ENCODE results near the gene DSTN. TPM values are rescaled to one million over a fixed set of nuclear protein-coding genes. Genes with fewer than 3 reads are reported as not detected.

The DSTN gene
- total RNA-seq, result 463 TPM
- long read RNA-seq, transcript DSTN-201 (4 exons, 3,617 nt), result major isoform, 841 of 909 reads
- long read RNA-seq, transcript DSTN-203 (5 exons, 1,853 nt), result minor isoform, 22 of 909 reads
- long read RNA-seq, partial matches to known transcripts, result 25 of 909 reads
- long read RNA-seq, other reads (novel, unspliced or antisense), result 21 of 909 reads

DNA sequence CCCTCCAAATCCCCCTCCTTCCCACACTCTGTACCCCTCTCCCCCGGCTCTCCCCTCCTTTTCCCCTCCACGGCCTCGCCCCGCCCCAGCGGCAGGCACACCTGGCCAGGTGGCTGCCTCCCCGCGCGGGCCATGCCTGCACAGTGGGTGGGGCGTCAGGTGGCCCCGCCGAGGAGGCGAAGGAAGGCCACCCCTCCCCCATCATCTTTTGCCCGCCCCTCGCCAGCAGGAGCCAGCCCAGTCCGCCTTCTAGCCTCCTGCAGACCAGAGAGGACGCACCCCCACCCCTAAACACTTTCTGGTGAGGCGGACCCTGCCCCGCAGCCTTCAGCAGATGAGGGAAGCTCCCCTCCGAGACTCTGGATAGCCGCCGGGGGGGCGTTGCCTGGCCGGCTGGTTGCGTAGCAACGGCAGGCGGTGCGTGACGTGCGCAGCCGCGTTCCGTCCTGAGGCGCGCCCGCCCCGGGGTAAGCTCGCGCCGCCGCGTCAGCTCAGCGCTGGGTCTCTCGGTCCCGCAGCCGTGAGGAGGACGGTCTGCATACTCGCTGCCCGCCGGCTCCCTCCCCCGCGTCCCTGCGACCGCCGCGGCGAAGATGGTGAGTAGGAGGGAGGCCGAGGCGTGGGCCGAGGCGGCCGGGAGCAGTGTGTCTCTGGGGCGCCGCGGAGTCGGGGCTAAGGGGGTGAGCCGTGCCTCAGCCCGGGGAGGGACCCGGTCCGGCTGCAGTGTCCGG is at the start of gene DSTN:
Gene DSTN (plus strand): TSS at position 460 of the 731 bp plus-strand sequence. CDS start 134 bp downstream, at position 594.
- intact Hi-C loops (cut with DNase I), result no loop called here
- peaks cover 26% of the 10 kb centered on the region for H3K4me1 ChIP-seq

DNA sequence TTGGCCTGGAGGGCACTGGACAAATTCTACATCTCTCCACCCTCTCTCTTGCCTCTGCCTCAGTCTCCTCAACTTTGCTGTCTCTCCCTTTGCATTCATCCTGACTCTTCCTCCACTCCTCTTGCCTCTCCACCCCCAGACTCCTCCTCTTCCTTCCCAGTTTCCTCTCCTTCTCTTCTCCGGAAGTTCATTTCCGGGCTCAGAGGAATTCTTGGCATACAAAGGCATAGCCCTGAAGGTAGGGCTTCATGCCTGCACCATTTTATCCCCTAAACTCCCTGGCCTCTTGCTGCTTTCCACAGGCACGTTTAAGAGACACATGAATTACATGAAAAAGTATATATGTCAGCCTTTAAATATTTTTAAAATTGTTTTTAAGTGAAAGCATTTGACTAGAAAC is 49.3 kb upstream of the DSTN start:
- ATAC-seq (no peak), DNase-seq (no peak)
- intact Hi-C loops (cut with DNase I), result no loop called here
- H3K4me1 ChIP-seq, result peaks cover 4% of the 10 kb centered on the region
- no peak overlapping the region for H3K27ac ChIP-seq
- H3K36me3 ChIP-seq, result no peaks in the 10 kb centered on the region
- no peaks in the 10 kb centered on the region for H3K9me3 ChIP-seq
- TF ChIP-seq, protein P1, sequence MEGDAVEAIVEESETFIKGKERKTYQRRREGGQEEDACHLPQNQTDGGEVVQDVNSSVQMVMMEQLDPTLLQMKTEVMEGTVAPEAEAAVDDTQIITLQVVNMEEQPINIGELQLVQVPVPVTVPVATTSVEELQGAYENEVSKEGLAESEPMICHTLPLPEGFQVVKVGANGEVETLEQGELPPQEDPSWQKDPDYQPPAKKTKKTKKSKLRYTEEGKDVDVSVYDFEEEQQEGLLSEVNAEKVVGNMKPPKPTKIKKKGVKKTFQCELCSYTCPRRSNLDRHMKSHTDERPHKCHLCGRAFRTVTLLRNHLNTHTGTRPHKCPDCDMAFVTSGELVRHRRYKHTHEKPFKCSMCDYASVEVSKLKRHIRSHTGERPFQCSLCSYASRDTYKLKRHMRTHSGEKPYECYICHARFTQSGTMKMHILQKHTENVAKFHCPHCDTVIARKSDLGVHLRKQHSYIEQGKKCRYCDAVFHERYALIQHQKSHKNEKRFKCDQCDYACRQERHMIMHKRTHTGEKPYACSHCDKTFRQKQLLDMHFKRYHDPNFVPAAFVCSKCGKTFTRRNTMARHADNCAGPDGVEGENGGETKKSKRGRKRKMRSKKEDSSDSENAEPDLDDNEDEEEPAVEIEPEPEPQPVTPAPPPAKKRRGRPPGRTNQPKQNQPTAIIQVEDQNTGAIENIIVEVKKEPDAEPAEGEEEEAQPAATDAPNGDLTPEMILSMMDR (IDR thresholded peaks at IDR 0.05), result no peak
- H3K4me3 ChIP-seq, result no peak overlapping the region
- H3K27me3 ChIP-seq, result no peaks in the 10 kb centered on the region

More for the DNA sequence above, at the start of gene DSTN:
- peak within 1 kb of the TSS; percentile 100 for H3K27ac ChIP-seq
- peaks cover 5% of the 10 kb centered on the region for H3K36me3 ChIP-seq
- peak within 1 kb of the TSS; percentile 93 for H3K4me3 ChIP-seq
- peak; percentile 91 for ATAC-seq
- no peaks in the 10 kb centered on the region for H3K27me3 ChIP-seq
- TF ChIP-seq, protein P1 (IDR thresholded peaks at IDR 0.05), result no peak
- DNase-seq, result peak; percentile 97
- H3K9me3 ChIP-seq, result no peaks in the 10 kb centered on the region

DNA sequence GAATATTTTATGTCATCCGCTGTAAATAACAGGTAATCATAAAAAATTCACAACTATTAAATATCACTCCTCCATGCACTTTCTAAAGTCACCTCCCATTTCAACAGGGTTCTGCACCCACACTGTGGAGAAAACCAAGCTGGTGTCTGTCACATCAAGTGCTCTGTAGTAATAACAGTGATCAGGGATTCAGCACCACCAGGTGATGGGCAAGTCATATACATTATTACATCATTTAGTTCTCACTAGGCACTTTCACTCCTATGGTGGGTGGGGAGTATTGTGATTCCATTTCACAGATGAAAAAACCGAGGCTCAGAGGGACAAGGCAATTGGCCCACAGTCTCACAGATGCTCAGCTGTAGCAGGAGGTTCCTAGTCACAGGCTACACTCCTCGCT is 47.3 kb upstream of the DSTN start:
- Histone ChIP-seq H3K27me3 (no peaks in the 10 kb centered on the region), H3K9me3 (no peaks in the 10 kb centered on the region), H3K27ac (no peak overlapping the region), H3K4me3 (no peak overlapping the region), H3K4me1 (peaks cover 4% of the 10 kb centered on the region), H3K36me3 (no peaks in the 10 kb centered on the region)
- no peak for DNase-seq
- ATAC-seq, result no peak
- intact Hi-C loops (cut with DNase I), result no loop called here
- TF ChIP-seq, protein P1 (IDR thresholded peaks at IDR 0.05), result no peak

DNA sequence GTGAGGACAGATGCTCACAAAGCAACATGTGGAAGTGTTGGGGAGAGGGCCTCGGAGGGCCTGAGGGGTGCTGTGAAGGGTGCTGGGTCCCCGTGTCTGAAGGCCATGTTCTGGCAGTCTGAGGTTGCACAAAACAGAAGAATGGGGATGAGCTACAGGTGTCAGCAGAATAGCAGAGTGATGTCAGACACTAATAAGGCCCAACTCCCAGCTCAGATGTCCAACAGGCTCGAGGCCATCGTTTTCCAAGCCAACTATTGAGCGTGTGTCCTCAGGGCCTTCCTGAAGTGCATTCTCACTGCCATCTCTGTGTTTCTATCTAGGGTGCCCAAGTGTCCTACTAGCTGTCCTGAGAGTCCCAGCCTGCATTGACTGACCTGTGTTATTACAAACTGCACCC is 46.5 kb upstream of the DSTN start:
- intact Hi-C loops (cut with DNase I), result no loop called here
- Histone ChIP-seq H3K27ac (no peak overlapping the region), H3K27me3 (no peaks in the 10 kb centered on the region), H3K36me3 (no peaks in the 10 kb centered on the region), H3K4me1 (peaks cover 4% of the 10 kb centered on the region), H3K4me3 (no peak overlapping the region), H3K9me3 (no peaks in the 10 kb centered on the region)
- TF ChIP-seq, protein P1 (IDR thresholded peaks at IDR 0.05), result no peak
- ATAC-seq (no peak), DNase-seq (no peak)

DNA sequence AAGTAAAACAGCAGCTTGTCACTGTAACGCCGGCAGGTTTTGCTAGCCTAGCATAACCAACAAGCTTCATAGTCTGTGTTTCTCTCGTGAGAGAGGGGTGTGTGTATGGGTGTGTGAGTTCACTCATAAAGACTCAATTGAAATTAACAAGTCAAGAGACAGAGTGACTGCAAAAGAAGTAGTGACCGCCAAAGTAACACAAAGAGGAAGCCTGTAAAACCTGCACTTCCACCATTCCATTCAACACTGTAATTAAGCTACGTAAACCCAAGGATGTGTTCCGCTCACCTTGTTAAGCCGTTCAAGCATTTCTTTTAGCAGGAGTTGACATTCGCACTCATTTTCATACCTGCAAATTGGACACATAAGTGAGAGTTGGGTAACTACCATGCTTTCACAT is 45.3 kb upstream of the DSTN start:
- TF ChIP-seq, protein P1 (IDR thresholded peaks at IDR 0.05), result no peak
- no peaks in the 10 kb centered on the region for H3K9me3 ChIP-seq
- no peak for DNase-seq
- H3K4me3 ChIP-seq, result no peak overlapping the region
- no peaks in the 10 kb centered on the region for H3K27me3 ChIP-seq
- intact Hi-C loops (cut with DNase I), result no loop called here
- no peak overlapping the region for H3K27ac ChIP-seq
- no peaks in the 10 kb centered on the region for H3K36me3 ChIP-seq
- H3K4me1 ChIP-seq, result peaks cover 4% of the 10 kb centered on the region
- ATAC-seq, result no peak

Data from upper lobe of right lung (tissue), 1 donor.